Measurements from ENCODE around the gene LSM14B. TPM values are rescaled to one million over a fixed set of nuclear protein-coding genes. Genes with fewer than 3 reads are reported as not detected.

Gene LSM14B
- total RNA-seq, 1 experiment from 2014 or later: 51.3 TPM

GRCh38 chr20:62120365-62120762 is 1.9 kb upstream of the LSM14B start (continued):
- TF ChIP-seq REST (IDR thresholded peaks at IDR 0.05; ENCODE audit: low read depth) (no peak), ZFX (IDR thresholded peaks at IDR 0.05) (no peak)

DNA sequence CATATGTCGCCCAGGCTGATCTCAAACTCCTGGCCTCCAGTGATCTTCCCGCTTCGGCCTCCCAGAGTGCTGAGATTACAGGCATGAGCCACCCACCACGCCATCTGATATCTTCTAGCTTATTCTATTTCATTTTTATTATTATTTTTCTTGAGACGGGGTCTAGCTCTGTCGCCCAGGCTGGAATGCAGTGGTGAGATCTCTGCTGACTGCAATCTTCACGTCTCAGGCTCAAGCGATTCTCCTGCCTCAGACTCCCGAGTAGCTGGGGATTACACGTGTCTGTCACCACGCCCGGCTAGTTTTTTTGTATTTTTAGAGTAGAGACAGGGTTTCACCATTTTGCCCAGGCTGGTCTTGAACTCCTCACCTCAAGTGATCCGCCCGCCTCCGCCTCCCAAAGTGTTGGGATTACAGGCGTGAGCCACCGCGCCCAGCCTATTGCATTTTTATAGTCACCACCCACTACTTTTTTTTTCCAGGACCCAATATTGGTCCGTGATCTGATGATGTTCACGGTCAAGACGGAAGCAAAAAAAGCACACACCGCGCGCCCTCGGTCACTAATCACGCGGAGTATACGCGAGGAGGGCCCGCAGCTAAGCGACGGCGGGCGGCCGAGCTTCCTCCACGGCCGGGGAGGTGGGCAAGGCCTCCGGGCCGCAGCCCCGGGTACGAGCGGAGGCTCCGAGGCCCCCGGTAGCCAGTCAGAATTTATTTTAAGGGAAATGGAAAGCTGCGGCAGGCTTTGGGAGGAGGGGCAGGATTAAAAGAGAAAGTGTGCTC is 1.1 kb upstream of the LSM14B start:
- Histone ChIP-seq H3K27me3 (ENCODE audit: insufficient read depth, low read length) (no peaks in the 10 kb centered on the region), H2AFZ (ENCODE audit: low read depth, low read length, poor library complexity, severe bottlenecking) (no peak overlapping the region), H3K9me3 (ENCODE audit: control insufficient read depth in 1 of 2, insufficient read depth in 1 of 2, low read depth in 1 of 2, low read length in 2 of 2) (no peaks in the 10 kb centered on the region), H3K9me2 (ENCODE audit: insufficient read depth) (no peaks in the 10 kb centered on the region), H3K27ac (ENCODE audit: low read depth, low read length) (peak overlapping the region; percentile 97), H3K4me1 (ENCODE audit: control insufficient read depth in 1 of 2, insufficient read depth in 2 of 2, low read length in 2 of 2) (peaks cover 12 to 26% of the 10 kb centered on the region in 2 experiments), H3K9ac (ENCODE audit: low read length) (peak overlapping the region; percentile 89), H3K4me3 (replicated peaks in 1 of 2; ENCODE audit: low read depth in 1 of 2, low read length in 2 of 2) (peak overlapping the region; percentile 46 to 75), H3K36me3 (ENCODE audit: control insufficient read depth in 1 of 2, insufficient read depth in 2 of 2, low read length in 2 of 2) (peaks cover 7 to 10% of the 10 kb centered on the region in 2 experiments; a peak in 3 of 4 replicates), H3K4me2 (ENCODE audit: low read length) (peak overlapping the region; percentile 97), H4K20me1 (ENCODE audit: insufficient read depth) (no peaks in the 10 kb centered on the region; the same call in 1 of the 2 replicates), H3K79me2 (ENCODE audit: insufficient read depth, low read length) (peaks cover 25% of the 10 kb centered on the region)
- intact Hi-C loops (cut with micrococcal nuclease): loop anchor here (5.0 kb wide), 1 partner anchor 54 kb away; the partner anchor contains the start of gene TAF4
- ChIA-PET POLR2A (interaction anchor here (1.5 to 1.9 kb wide), 4 partner anchors 14 to 55 kb away, joined by 4 to 10 read pairs (median 6); no protein-coding TSS in a partner anchor), CTCF (interaction anchor here (0.7 to 1.8 kb wide), 3 partner anchors 35 to 379 kb away, joined by 3 to 8 read pairs (median 3); no protein-coding TSS in a partner anchor), RAD21 (ENCODE audit: low non-redundant PET in 1 of 2, low total read pairs in 2 of 2, uncharacterized antibody in 2 of 2, unreplicated experiment in 2 of 2) (interaction anchor here in 1 of 2 experiments (0.7 kb wide), 1 partner anchor 33 kb away, joined by 3 read pairs; no protein-coding TSS in a partner anchor)
- BruUV-seq (replicated peaks): TSS peak; percentile 89
- ATAC-seq (peak; percentile 20), DNase-seq (ENCODE audit: low read depth, low spot score) (peak; percentile 27)
- no peak for TF ChIP-seq EZH2 (IDR thresholded peaks at IDR 0.05)
- peak; percentile 66 for TF ChIP-seq POLR2A (IDR thresholded peaks at IDR 0.05; ENCODE audit: borderline replicate concordance, extremely low read depth, insufficient read depth, insufficient read length)
- peak; percentile 31; the same call in 1 of the 2 replicates for TF ChIP-seq SP1 (IDR thresholded peaks at IDR 0.05; ENCODE audit: low read depth)
- TF ChIP-seq EGR1 (IDR thresholded peaks at IDR 0.05; ENCODE audit: low read depth): peak; percentile 50; the same call in 1 of the 2 replicates
- TF ChIP-seq EZH2phosphoT487 (IDR thresholded peaks at IDR 0.05; ENCODE audit: borderline replicate concordance): no peak
- peak; percentile 52; the same call in 1 of the 2 replicates for TF ChIP-seq ZFX (IDR thresholded peaks at IDR 0.05)
- TF ChIP-seq MAX (IDR thresholded peaks at IDR 0.05): peak; percentile 48
